AG10803 (cell line): Measurements from ENCODE around the gene GPR161.
"Not testable (repeated sequence)": the region's sequence is repeated elsewhere in the genome, so short reads cannot be mapped to it uniquely, and the experiment has no call there.

Experiments used
- DNase-seq: peaks from one replicate; pipeline ENCODE4 v3.0.0; 2010; ENCODE audit warnings: low read depth
- H3K4me3 ChIP-seq: 2 replicates; pipeline ENCODE4 v1.5.1; 2011; ENCODE audit warnings: mild to moderate bottlenecking, low read length, control low read depth
- TF ChIP-seq, protein P1 (sequence below): conservative IDR thresholded peaks from 2 replicates; pipeline ENCODE4 v1.5.1; 2011; ENCODE audit warnings: mild to moderate bottlenecking, low read length, control low read depth, inconsistent platforms

GPR161 gene

DNA sequence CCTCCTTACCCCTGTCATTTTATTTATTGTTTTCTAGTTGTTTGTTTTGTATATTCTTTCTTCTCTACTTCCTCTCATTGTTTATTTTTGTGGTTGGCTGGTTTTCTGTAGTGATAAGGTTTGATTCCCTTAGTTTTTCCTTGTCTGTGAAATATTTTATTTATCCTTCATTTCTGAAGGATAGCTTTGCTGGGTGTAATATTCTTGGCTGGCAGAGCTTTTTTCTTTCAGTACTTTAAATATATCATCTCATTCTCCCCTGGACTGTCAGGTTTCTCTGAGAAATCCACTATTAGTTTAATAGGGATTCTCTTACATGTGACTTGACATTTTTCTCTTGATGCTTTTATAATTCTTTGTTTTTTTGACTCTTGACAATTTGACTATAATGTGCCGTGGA lies 23.2 kb upstream of the GPR161 start:
- TF ChIP-seq, protein P1, sequence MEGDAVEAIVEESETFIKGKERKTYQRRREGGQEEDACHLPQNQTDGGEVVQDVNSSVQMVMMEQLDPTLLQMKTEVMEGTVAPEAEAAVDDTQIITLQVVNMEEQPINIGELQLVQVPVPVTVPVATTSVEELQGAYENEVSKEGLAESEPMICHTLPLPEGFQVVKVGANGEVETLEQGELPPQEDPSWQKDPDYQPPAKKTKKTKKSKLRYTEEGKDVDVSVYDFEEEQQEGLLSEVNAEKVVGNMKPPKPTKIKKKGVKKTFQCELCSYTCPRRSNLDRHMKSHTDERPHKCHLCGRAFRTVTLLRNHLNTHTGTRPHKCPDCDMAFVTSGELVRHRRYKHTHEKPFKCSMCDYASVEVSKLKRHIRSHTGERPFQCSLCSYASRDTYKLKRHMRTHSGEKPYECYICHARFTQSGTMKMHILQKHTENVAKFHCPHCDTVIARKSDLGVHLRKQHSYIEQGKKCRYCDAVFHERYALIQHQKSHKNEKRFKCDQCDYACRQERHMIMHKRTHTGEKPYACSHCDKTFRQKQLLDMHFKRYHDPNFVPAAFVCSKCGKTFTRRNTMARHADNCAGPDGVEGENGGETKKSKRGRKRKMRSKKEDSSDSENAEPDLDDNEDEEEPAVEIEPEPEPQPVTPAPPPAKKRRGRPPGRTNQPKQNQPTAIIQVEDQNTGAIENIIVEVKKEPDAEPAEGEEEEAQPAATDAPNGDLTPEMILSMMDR, result no peak
- H3K4me3 ChIP-seq, result no peak overlapping the region

DNA sequence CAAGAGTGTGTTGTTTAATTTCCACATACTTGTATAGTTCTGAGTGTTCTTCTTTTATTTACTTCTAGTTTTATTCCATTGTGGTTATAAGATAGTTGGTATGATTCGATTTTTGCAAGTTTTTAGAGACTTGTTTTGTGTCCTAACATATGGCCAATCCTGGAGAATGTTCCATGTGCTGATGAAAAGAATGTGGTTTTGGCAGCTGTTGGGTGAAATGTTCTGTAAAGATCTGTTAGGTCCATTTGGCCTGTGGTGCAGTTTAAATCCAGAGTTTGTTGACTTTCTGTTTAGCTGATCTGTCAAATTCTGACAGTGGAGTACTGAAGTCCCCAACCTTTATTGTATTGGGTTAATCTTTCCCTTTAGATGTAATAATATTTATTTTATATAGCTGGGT lies 22.5 kb upstream of the GPR161 start:
- DNase-seq, result no peak
- no peak overlapping the region for H3K4me3 ChIP-seq
- TF ChIP-seq, protein P1, result no peak

More for the DNA sequence above, 23.2 kb upstream of the GPR161 start:
- DNase-seq, result no peak

DNA sequence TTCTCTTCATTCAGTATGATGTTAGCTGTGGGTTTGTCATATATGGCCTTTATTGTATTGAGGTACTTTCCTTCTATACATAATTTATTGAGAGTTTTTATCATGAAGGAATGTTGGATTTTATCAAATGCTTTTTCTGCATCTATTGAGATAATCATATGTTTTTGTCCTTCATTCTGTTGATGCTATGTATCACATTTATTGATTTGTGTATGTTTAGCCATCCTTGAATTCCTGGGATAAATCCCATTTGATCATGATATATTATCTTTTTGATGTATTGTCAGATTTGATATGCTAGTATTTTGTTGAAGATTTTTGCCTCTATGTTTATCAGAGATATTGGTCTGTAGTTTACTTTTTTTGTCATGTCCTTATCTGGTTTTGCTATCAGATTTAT lies 20.9 kb upstream of the GPR161 start:
- H3K4me3 ChIP-seq, result no peak overlapping the region
- DNase-seq, result no peak
- TF ChIP-seq, protein P1, result no peak

DNA sequence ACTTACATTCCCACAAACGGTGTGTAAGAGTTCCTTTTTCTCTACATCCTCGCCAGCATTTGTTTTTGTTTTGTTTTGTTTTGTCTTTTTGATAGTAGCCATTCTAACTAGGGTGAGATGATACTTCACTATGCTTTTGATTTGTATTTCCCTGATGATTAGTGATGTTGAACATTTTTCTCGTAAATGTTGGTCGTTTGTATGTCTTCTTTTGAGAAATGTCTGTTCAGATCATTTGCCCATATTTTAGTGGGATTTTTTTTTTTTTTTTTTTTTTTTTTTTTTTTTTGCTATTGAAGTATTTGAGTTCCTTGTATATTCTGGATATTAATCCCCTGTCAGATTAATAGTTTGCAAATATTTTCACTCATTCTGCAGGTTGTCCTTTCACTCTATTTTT lies 19.2 kb upstream of the GPR161 start:
- no peak for DNase-seq
- TF ChIP-seq, protein P1, result no peak
- no peak overlapping the region for H3K4me3 ChIP-seq

DNA sequence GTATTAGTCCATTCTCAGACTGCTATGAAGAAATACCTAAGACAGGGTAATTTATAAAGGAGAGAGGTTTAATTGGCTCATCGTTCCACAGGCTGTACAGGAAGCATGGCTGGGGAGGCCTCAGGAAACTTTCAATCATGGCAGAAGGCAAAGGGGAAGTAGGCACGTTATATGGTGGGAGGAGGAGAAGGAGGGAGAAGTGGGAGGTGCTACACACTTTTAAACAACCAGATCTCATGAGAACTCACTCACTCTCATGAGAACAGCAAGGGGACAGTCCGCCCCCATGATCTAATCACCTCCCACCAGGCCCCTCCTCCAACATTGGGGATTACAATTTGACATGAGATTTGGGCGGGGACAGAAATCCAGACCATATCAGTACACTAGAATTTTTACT lies 18.0 kb upstream of the GPR161 start:
- DNase-seq, result not testable (repeated sequence)

DNA sequence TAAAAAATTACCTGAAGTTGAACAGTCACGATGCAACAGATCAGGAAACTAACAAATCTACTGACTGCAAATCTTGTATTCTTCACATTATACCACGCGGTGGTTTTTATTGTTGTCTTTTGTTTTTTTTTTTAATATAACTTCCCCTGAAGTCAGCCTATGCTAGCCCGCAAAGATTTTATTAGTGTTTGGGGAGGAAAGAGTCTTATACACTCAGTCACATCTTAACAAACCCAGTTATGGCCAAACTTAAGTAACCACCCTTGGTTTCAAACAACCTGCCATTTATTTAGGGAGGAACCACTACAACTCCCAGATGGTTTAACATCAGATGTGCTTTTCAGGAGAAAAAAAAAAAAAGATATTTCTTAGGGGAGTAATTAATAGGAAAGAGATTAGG lies 15.2 kb upstream of the GPR161 start:
- TF ChIP-seq, protein P1, result no peak
- no peak for DNase-seq
- H3K4me3 ChIP-seq, result no peak overlapping the region

More for the DNA sequence above, 18.0 kb upstream of the GPR161 start:
- not testable (repeated sequence) for H3K4me3 ChIP-seq

DNA sequence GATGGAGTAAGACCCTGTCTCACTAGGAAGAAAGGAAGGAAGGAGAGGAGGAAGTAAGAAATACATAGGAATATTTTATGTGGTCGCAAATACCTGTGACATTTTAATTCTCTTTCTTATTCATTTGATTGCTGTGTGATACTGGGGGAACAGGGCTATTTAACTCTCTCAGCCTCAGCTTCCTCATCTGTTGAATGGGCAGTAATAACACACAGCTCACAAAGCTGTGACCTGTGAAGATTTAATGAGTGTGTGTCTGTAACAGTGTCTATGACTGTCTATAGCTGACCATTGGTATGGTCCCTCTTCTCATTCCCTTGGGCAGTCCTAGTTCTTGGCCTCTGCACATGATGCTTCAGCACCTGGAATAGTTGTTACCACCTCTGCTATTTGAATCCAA lies 13.6 kb upstream of the GPR161 start:
- TF ChIP-seq, protein P1, result no peak
- H3K4me3 ChIP-seq, result no peak overlapping the region

DNA sequence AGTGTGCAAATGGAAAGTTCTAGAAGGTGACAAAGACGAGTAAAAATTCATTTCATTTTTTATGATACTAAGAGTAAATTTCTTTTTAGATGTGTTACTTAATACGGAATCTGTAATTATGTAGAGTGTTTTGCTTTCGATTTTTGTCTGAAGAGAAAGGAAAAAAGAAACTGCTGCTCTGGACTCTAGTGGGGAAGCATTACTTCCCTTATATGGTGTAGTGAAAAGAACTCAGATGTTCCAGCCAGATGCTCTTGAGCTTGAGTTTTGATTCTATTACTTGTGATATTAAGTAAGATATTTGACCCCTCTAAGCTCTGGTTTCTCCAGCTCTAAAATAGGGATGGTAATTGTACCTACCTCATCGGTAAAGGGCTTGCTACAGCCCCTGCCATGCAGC lies 12.2 kb upstream of the GPR161 start:
- TF ChIP-seq, protein P1, result no peak
- no peak for DNase-seq
- no peak overlapping the region for H3K4me3 ChIP-seq

More for the DNA sequence above, 13.6 kb upstream of the GPR161 start:
- DNase-seq, result no peak
